Pancreas (tissue), 10 donors: Measurements from ENCODE around the gene CTNNA3. TPM values are rescaled to one million over a fixed set of nuclear protein-coding genes. Genes with fewer than 3 reads are reported as not detected.

ENCODE experiments used
- ATAC-seq, 4 donors: fragments of 200-7000 bp; cut with Tn5 transposase; one replicate each; pipeline versions ENCODE4 v1.8.0 to v1.9.1; 2020; ENCODE audit warnings: mild to moderate bottlenecking in 4 of 4, moderate library complexity in 4 of 4
- DNase-seq, 6 donors: peaks; one replicate each; pipeline ENCODE4 v3.0.0-alpha.2; 2020
- FAIRE-seq: peaks from 2 replicates; lab custom pipeline; 2012; peaks lifted over from hg19 to GRCh38; lab: Jason Lieb, UNC
- H3K27ac ChIP-seq, 4 donors: fragments of 200-600 bp; sonication (generic); 1 replicate in 3 of 4; 2 replicates in 1 of 4; pipeline versions ENCODE4 v1.5.0 to v1.8.0; 2020
- H3K27me3 ChIP-seq, 4 donors: fragments of 200-600 bp; one replicate each; pipeline ENCODE4 v1.8.0; 2021
- H3K36me3 ChIP-seq, 3 donors: fragments of 200-600 bp; sonication (generic) in 1 of 3; one replicate each; pipeline versions ENCODE4 v1.5.0 to v1.8.0; 2020 to 2021
- H3K4me1 ChIP-seq, 3 donors: fragments of 200-600 bp; one replicate each; pipeline ENCODE4 v1.8.0; 2021
- H3K4me3 ChIP-seq, 4 donors: fragments of 200-600 bp; sonication (generic) in 2 of 4; one replicate each; pipeline versions ENCODE4 v1.5.0 to v1.8.0; 2020 to 2021
- H3K9me3 ChIP-seq, 4 donors: fragments of 200-600 bp; one replicate each; pipeline ENCODE4 v1.8.0; 2021
- WGBS, 2 donors: extraction: QIAGEN DNeasy Blood & Tissue Kit; methylation state at CpG; one replicate each; pipeline ENCODE4 v1.1.7; 2013; 5-methylcytosine and 5-hydroxymethylcytosine counted together
- intact Hi-C, 3 donors: fragments of 100-400 bp; cut with DNase I; formaldehyde crosslinking; loops; one replicate each; pipeline versions ENCODE4 v1.11.1 to v1.14.2; 2022
- polyA plus RNA-seq, 2 donors: library from polyadenylated mRNA; stranded (reverse); fragments of 200-250 nt; gene quantifications; one replicate each; pipeline ENCODE4 v1.2.3, GENCODE V29; 2013
- total RNA-seq, 6 donors: library from RNA; stranded (reverse); fragmentation: NEBNext Ultra II Directional in 4 of 6; extraction: Animal tissue kit (Norgen Biotek cat#: 25700) in 4 of 6; gene quantifications; one replicate each; pipeline versions ENCODE4 v1.2.1 to v1.2.4, GENCODE V29; 2021 to 2023
- TF ChIP-seq, protein P1 (sequence below), 4 donors: fragments of 200-600 bp; sonication (generic) in 3 of 4; IDR thresholded peaks; one replicate each; pipeline versions ENCODE4 v1.5.0 to v1.8.0; 2021; ENCODE audit warnings: antibody characterized with exemption in 4 of 4
- donor health status: healthy with polysubstance abuse.
- donor health status: DM: no; HTN: no; CAD: no; lungs with moderate emphysema.
- donor health status: DM: no; HTN: no; CAD: no.
- donor health status: control.
- donor health status: control.
- donor health status: Bipolar disorder and iron deficiency.
- donor health status: DM: yes; HTN: yes; CAD: no.
- donor health status: DM: no; HTN: no; CAD: no.
- donor health status: DM: no; HTN: no; CAD: no.
- donor health status: DM: yes; HTN: yes; CAD: no.

CTNNA3 gene
- total and polyA plus RNA-seq, 8 donors: 0.02 to 0.83 (median 0.21) TPM

DNA sequence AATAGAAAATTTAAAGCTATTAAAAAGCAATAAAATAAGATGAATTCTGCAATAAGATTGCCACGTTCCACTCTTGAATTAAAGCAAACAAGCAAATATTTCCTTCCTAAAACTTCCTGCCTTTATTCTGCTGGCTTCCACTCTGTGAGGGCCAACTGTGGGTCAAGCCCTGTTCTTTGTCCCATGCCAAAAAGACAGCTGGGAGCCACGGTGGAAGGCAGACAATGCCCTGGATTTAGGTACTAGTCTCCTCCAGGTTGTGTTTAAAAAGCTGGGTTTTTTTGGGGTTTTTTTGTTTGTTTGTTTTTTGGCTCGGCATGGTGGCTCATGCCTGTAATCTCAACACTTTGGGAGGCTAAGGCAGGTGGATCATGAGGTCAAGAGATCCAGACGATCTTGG lies 731.0 kb downstream of the CTNNA3 start:
- no peak for FAIRE-seq
- Histone ChIP-seq H3K4me3 (no peak overlapping the region), H3K9me3 (no peaks in the 10 kb centered on the region), H3K4me1 (no peaks in the 10 kb centered on the region), H3K36me3 (no peaks in the 10 kb centered on the region), H3K27ac (no peak overlapping the region), H3K27me3 (no peaks in the 10 kb centered on the region)
- WGBS, 2 donors: 62 to 73% methylated on average over 4 of the region's 4 CpGs
- TF ChIP-seq, protein P1, sequence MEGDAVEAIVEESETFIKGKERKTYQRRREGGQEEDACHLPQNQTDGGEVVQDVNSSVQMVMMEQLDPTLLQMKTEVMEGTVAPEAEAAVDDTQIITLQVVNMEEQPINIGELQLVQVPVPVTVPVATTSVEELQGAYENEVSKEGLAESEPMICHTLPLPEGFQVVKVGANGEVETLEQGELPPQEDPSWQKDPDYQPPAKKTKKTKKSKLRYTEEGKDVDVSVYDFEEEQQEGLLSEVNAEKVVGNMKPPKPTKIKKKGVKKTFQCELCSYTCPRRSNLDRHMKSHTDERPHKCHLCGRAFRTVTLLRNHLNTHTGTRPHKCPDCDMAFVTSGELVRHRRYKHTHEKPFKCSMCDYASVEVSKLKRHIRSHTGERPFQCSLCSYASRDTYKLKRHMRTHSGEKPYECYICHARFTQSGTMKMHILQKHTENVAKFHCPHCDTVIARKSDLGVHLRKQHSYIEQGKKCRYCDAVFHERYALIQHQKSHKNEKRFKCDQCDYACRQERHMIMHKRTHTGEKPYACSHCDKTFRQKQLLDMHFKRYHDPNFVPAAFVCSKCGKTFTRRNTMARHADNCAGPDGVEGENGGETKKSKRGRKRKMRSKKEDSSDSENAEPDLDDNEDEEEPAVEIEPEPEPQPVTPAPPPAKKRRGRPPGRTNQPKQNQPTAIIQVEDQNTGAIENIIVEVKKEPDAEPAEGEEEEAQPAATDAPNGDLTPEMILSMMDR (IDR thresholded peaks at IDR 0.05): no peak
- ATAC-seq: no peak
- DNase-seq: no peak
- intact Hi-C loops: no loop called here

DNA sequence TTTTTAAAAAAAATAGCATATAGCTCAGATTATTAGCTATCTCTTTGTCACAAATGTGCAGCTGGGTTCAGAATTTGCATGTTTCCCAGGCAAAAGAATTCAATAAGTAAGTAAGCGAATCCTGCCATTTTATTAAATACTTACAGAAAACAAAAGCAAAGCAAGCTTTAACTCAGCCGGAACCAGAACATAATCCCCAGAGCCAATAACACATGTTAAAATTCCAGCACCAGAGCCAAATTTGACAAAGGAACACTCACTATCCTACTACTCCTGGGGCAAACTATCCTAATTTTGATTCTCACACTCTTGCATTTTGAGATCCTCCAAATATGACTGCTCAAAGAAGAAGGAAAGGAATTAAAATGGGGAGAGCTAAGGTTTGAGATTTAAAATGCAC lies 737.5 kb downstream of the CTNNA3 start:
- H3K27me3 ChIP-seq: no peaks in the 10 kb centered on the region
- no peak overlapping the region for H3K4me3 ChIP-seq
- ATAC-seq: no peak
- FAIRE-seq: no peak
- WGBS, 2 donors: 82 to 87% methylated on average over 2 of the region's 2 CpGs
- H3K27ac ChIP-seq: no peak overlapping the region
- no peaks in the 10 kb centered on the region for H3K9me3 ChIP-seq
- TF ChIP-seq, protein P1 (IDR thresholded peaks at IDR 0.05): no peak
- H3K36me3 ChIP-seq: no peaks in the 10 kb centered on the region
- H3K4me1 ChIP-seq: no peaks in the 10 kb centered on the region
- DNase-seq: no peak
- intact Hi-C loops: no loop called here

DNA sequence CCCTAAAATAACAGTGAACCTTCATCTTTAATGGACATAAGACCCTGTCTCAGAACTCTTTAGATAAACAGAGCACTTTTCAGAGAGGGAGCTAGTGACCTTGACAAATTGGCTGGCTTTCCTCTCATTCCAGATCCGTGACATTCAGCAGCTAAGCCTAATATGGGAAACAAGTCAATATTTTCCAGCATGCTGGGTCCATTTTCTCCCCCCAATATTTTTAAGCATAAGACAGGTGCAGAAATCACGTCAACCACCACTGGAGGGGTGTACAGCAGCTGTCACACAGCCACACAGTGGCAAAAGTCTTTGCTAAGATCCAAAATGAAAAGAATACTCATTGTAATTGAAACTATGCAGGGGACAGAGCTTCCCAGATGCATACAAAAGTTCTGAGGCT lies 744.1 kb downstream of the CTNNA3 start:
- intact Hi-C loops: no loop called here
- no peaks in the 10 kb centered on the region for H3K4me1 ChIP-seq
- ATAC-seq (no peak), DNase-seq (no peak), FAIRE-seq (no peak)
- 10 to 13% methylated on average over 2 of the region's 2 CpGs for WGBS, 2 donors
- H3K9me3 ChIP-seq: no peaks in the 10 kb centered on the region
- no peaks in the 10 kb centered on the region for H3K36me3 ChIP-seq
- H3K4me3 ChIP-seq: no peak overlapping the region
- H3K27ac ChIP-seq: no peak overlapping the region
- TF ChIP-seq, protein P1 (IDR thresholded peaks at IDR 0.05): no peak
- H3K27me3 ChIP-seq: no peaks in the 10 kb centered on the region

DNA sequence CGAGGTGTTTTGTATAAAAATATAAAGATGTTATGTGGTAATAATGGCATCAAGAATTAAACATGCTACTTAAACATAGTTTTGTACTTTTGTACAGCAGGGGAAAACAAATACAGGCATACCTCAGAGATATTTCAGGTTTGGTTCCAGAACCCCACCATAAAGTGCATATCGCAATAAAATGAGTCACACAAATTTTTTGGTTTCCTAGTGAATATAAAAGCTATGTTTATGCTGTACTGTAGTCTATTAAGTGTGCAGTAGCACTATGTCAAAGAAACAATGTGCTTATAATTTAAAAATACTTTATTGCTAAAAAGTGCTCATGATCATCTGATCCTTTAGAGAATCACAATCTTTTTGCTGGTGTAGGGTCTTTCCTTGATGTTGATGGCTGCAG lies 752.4 kb downstream of the CTNNA3 start:
- no peak overlapping the region for H3K4me3 ChIP-seq
- no peaks in the 10 kb centered on the region for H3K9me3 ChIP-seq
- DNase-seq (no peak), ATAC-seq (no peak), FAIRE-seq (no peak)
- no peaks in the 10 kb centered on the region for H3K36me3 ChIP-seq
- no peak overlapping the region for H3K27ac ChIP-seq
- H3K4me1 ChIP-seq: no peaks in the 10 kb centered on the region
- TF ChIP-seq, protein P1 (IDR thresholded peaks at IDR 0.05): no peak
- no peaks in the 10 kb centered on the region for H3K27me3 ChIP-seq
- intact Hi-C loops: no loop called here
- 64 to 89% methylated on average over 2 of the region's 2 CpGs for WGBS, 2 donors

DNA sequence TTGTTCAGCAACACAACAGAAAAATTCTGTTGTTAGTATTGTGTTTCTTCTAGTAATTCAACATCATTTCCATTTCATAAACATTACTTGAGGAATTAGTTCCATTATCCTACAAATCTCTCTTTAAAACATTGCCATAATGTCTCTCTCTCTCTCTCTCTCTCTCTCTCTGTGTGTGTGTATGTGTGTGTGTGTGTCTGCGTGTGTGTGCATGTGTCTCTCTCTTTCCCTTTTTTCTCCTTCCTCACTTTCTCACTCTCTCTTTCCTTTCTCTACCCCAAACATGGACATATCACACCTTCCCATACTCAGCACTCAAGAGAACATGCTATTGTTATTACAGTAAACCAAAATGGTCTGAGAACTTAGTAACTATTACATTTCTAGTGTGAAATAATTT lies 753.6 kb downstream of the CTNNA3 start:
- intact Hi-C loops: no loop called here
- no peak for ATAC-seq
- no peak for DNase-seq
- Histone ChIP-seq H3K4me3 (no peak overlapping the region), H3K27ac (no peak overlapping the region), H3K27me3 (no peaks in the 10 kb centered on the region), H3K36me3 (no peaks in the 10 kb centered on the region), H3K9me3 (no peaks in the 10 kb centered on the region), H3K4me1 (no peaks in the 10 kb centered on the region)
- 71 to 100% methylated on average over 1 of the region's 1 CpG for WGBS, 2 donors
- TF ChIP-seq, protein P1 (IDR thresholded peaks at IDR 0.05): no peak
- FAIRE-seq: no peak
